Loucy (cell line): Measurements from ENCODE around the gene MRS2.
A peak's percentile ranks its signal among the peaks of the same experiment; 100 is the strongest.
"Not testable (repeated sequence)": the region's sequence is repeated elsewhere in the genome, so short reads cannot be mapped to it uniquely, and the experiment has no call there.

Source experiments
- H2AFZ ChIP-seq: fragments of 200-600 bp; sonication (generic); 2 replicates; pipeline ENCODE4 v1.6.0; 2016; ENCODE audit warnings: antibody characterized with exemption, mild to moderate bottlenecking, low read length, moderate library complexity
- H3F3A ChIP-seq: fragments of 200-600 bp; 2 replicates; pipeline ENCODE4 v1.6.0; 2016; ENCODE audit warnings: antibody characterized with exemption, low read depth, mild to moderate bottlenecking
- H3K27me3 ChIP-seq: fragments of 200-600 bp; sonication (generic); 2 replicates; pipeline ENCODE4 v1.6.1; 2014; ENCODE audit warnings: low read length, mild to moderate bottlenecking; ENCODE audit not compliant: insufficient read depth, poor library complexity, severe bottlenecking
- H3K36me3 ChIP-seq: fragments of 200-600 bp; sonication (generic); 2 replicates; pipeline ENCODE4 v1.6.1; 2016; ENCODE audit warnings: low read length; ENCODE audit not compliant: insufficient read depth
- H3K4me1 ChIP-seq: fragments of 200-600 bp; sonication (generic); 2 replicates; pipeline ENCODE4 v1.5.1; 2014; ENCODE audit warnings: low read length, mild to moderate bottlenecking; ENCODE audit not compliant: insufficient read depth, poor library complexity, severe bottlenecking
- H3K4me2 ChIP-seq: fragments of 200-600 bp; sonication (generic); 2 replicates; pipeline ENCODE4 v1.6.0; 2014; ENCODE audit warnings: antibody characterized with exemption, low read length, low read depth, mild to moderate bottlenecking; ENCODE audit not compliant: poor library complexity, severe bottlenecking
- H3K4me3 ChIP-seq: fragments of 200-600 bp; sonication (generic); 2 replicates; pipeline ENCODE4 v1.5.1; 2014; ENCODE audit warnings: low read length, mild to moderate bottlenecking, mixed read lengths; ENCODE audit not compliant: poor library complexity, severe bottlenecking
- H3K79me2 ChIP-seq: fragments of 200-600 bp; sonication (generic); 2 replicates; pipeline ENCODE4 v1.6.1; 2014; ENCODE audit warnings: low read length; ENCODE audit not compliant: insufficient read depth
- H3K9ac ChIP-seq: fragments of 200-600 bp; sonication (generic); 2 replicates; pipeline ENCODE4 v1.6.0; 2014; ENCODE audit warnings: mild to moderate bottlenecking, low read depth, low read length, moderate library complexity; ENCODE audit not compliant: poor library complexity, severe bottlenecking
- H3K9me2 ChIP-seq: fragments of 200-600 bp; sonication (generic); replicated peaks from 2 replicates; pipeline ENCODE4 v1.6.1; 2016; ENCODE audit warnings: low read depth, low read length, mixed read lengths
- H3K9me3 ChIP-seq: fragments of 200-600 bp; sonication (generic); 2 replicates; pipeline ENCODE4 v1.6.1; 2014; ENCODE audit warnings: mild to moderate bottlenecking, antibody characterized with exemption, low read length, low read depth; ENCODE audit not compliant: insufficient read depth
- H4K20me1 ChIP-seq: fragments of 200-600 bp; sonication (generic); 2 replicates; pipeline ENCODE4 v1.6.0; 2014; ENCODE audit warnings: antibody characterized with exemption, low read length, mild to moderate bottlenecking; ENCODE audit not compliant: insufficient read depth, poor library complexity, severe bottlenecking
- EZH2phosphoT487 ChIP-seq: fragments of 200-600 bp; IDR thresholded peaks from 2 replicates; pipeline ENCODE4 v1.6.1; 2018; ENCODE audit warnings: antibody characterized with exemption, mild to moderate bottlenecking, moderate library complexity, borderline replicate concordance
- TF ChIP-seq, protein P1 (sequence below): fragments of 200-600 bp; sonication (generic); conservative IDR thresholded peaks from 2 replicates; pipeline ENCODE4 v1.5.1; 2014; ENCODE audit warnings: mild to moderate bottlenecking, antibody characterized with exemption, low read length

The MRS2 gene

DNA sequence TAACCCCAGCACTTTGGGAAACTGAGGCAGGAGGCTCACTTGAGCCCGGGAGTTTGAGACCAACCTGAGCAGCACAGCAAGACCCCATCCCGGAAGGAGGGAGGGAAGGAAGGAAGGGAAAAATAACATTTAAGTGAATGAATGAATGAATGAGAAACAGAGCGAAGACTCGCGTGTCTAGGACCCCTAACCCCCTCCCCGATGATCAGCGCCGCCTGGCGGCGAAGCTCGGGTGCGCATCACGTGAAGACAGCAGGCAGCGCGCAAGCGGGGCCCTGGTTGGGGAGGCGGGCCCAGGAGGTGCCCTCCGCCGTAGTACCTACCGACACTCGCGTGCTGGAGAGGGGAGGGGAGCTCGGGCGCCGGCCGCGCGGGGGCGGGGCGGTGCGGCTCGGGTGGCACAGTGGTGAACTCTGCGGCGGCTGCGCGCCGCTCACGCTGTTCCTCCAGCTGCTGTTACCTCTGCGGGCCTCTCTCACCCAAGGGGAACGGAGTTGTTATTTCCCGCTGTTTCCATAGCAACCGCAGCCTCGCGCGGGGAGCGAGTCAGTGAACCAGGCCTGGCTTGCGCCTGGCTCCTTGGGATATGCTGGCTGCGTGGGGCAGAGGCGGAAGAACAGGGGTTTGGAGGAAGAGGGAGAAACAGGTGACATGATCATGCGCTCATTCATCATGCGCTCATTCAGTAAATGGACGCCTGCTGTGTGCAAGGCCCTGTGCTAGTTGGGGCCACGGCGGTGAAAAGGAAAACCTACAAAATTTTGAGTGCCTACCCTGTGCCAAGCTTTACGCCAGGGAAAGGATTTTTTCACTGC lies 42.9 kb upstream of the MRS2 start:
- no peaks in the 10 kb centered on the region for H3K4me1 ChIP-seq
- H3K4me3 ChIP-seq, result peak overlapping the region; percentile 58
- TF ChIP-seq, protein P1, sequence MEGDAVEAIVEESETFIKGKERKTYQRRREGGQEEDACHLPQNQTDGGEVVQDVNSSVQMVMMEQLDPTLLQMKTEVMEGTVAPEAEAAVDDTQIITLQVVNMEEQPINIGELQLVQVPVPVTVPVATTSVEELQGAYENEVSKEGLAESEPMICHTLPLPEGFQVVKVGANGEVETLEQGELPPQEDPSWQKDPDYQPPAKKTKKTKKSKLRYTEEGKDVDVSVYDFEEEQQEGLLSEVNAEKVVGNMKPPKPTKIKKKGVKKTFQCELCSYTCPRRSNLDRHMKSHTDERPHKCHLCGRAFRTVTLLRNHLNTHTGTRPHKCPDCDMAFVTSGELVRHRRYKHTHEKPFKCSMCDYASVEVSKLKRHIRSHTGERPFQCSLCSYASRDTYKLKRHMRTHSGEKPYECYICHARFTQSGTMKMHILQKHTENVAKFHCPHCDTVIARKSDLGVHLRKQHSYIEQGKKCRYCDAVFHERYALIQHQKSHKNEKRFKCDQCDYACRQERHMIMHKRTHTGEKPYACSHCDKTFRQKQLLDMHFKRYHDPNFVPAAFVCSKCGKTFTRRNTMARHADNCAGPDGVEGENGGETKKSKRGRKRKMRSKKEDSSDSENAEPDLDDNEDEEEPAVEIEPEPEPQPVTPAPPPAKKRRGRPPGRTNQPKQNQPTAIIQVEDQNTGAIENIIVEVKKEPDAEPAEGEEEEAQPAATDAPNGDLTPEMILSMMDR, result peak; percentile 78
- TF ChIP-seq EZH2phosphoT487, result no peak
- H3K9me2 ChIP-seq, result no peaks in the 10 kb centered on the region
- H4K20me1 ChIP-seq, result no peaks in the 10 kb centered on the region
- no peaks in the 10 kb centered on the region for H3F3A ChIP-seq
- H3K27me3 ChIP-seq, result peaks cover 4% of the 10 kb centered on the region
- no peaks in the 10 kb centered on the region for H3K79me2 ChIP-seq
- peak overlapping the region; percentile 50 for H3K4me2 ChIP-seq
- no peaks in the 10 kb centered on the region for H3K36me3 ChIP-seq
- no peak overlapping the region for H3K9ac ChIP-seq
- peak overlapping the region; percentile 76 for H2AFZ ChIP-seq
- no peaks in the 10 kb centered on the region for H3K9me3 ChIP-seq

DNA sequence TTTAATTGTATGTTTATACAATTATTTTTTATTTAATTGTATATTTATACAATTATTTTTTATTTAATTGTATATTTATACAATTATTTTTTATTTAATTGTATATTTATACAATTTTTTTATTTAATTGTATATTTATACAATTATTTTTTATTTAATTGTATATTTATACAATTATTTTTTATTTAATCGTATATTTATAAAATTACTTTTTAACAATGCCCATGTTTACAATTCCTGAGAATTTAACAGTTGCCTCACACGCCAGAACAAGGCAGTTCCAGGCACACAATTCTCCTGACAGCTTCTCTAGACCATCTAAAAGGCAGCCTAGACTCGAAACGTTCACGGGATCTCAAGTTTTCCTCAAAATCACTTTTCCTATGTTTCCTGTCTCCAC lies 40.4 kb upstream of the MRS2 start:
- not testable (repeated sequence) for H3K79me2 ChIP-seq, H3F3A ChIP-seq, H3K4me1 ChIP-seq, H3K36me3 ChIP-seq, H3K9me3 ChIP-seq, H3K4me3 ChIP-seq, H3K9ac ChIP-seq, H3K4me2 ChIP-seq, H2AFZ ChIP-seq, H3K9me2 ChIP-seq, H3K27me3 ChIP-seq, H4K20me1 ChIP-seq

DNA sequence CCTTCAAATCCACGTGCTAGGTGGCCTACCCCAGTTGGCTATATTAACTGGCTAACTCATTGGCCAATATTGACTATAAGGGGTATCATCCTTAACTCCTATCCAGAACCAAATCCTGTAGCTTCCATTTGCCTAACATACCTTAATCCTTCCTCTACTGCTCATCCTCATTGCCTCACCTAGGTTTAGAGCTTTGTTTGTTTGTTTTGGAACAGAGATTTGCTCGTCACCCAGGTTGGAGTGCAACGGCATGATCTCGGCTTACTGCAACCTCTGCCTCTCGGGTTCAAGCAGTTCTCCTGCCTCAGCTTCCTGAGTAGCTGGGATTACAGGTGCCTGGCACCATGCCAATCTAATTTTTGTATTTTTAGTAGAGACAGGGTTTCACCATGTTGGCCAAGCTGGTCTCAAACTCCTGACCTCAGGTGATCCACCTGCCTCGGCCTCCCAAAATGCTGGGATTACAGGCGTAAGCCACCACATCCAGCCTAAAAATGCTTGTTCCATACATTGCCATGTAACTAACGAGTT lies 37.6 kb upstream of the MRS2 start:
- H2AFZ ChIP-seq, H3F3A ChIP-seq, H3K36me3 ChIP-seq, H3K4me2 ChIP-seq, H3K4me3 ChIP-seq, H3K9ac ChIP-seq, H3K9me2 ChIP-seq, H3K4me1 ChIP-seq, H3K27me3 ChIP-seq, H4K20me1 ChIP-seq, H3K9me3 ChIP-seq, H3K79me2 ChIP-seq: not testable (repeated sequence)

DNA sequence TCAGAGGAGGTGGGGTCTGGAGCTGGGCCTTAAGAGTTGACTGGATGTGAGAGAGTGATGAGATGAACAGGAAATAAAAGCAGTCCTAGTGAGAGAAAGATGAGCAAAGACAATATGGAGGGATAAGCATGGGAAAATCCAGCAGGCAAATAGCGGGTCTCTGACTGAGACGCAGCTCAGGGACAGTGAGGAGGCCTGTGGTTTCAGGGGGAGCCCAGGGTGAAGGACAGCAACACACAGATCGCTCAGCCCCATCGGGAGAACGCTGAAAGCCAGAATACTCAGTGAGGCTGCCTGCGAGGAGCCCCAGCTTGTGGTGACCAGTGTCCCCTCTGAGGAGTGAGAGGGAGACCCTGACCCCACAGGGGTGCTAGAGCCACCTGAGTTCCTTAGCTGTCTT lies 28.1 kb upstream of the MRS2 start:
- no peaks in the 10 kb centered on the region for H4K20me1 ChIP-seq
- no peaks in the 10 kb centered on the region for H3K9me2 ChIP-seq
- no peaks in the 10 kb centered on the region for H3K36me3 ChIP-seq
- no peak overlapping the region for H3K4me3 ChIP-seq
- no peaks in the 10 kb centered on the region for H3K9me3 ChIP-seq
- no peak overlapping the region for H3K4me2 ChIP-seq
- no peak overlapping the region for H3K9ac ChIP-seq
- H3F3A ChIP-seq, result no peaks in the 10 kb centered on the region
- no peak overlapping the region for H2AFZ ChIP-seq
- TF ChIP-seq, protein P1, result no peak
- no peak for TF ChIP-seq EZH2phosphoT487
- no peaks in the 10 kb centered on the region for H3K27me3 ChIP-seq
- no peaks in the 10 kb centered on the region for H3K4me1 ChIP-seq
- no peaks in the 10 kb centered on the region for H3K79me2 ChIP-seq
